CD4-positive, alpha-beta T cell treated with Interleukin-17A for 4 hours (primary cell): Measurements from ENCODE around the gene GPR32.
A peak's percentile ranks its signal among the peaks of the same experiment; 100 is the strongest.
"Not testable (repeated sequence)": the region's sequence is repeated elsewhere in the genome, so short reads cannot be mapped to it uniquely, and the experiment has no call there.

Experiments used
- DNase-seq: peaks from one replicate; pipeline ENCODE4 v3.0.0-alpha.2; 2020; ENCODE audit warnings: mixed read lengths

The GPR32 gene

GRCh38 chr19:50804420-50805272, 34.4 kb downstream of the GPR32 start:
- peak; percentile 98 for DNase-seq

DNA sequence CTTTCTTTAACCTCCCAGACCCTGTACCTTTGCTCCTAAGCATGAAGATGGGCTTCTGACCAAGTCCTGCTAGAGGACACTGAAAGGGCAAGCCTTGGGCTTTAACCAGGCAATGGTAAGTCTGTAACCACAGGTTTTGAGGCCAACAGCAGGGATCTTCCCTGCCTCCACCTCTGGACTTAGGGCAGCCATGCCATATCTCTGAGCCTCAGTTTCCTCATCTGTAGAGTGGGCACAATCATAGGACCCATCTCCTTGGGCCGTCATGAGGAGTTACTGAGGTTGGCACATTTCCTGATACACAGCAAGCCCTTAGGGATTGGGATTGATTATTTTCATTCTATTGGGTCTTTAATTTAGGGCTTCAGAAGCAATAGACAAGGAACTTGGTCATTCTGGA, 38.6 kb downstream of the GPR32 start:
- no peak for DNase-seq

- not testable (repeated sequence) for DNase-seq
Observed at GRCh38 chr19:50811622-50812238, 41.5 kb downstream of the GPR32 start.

DNA sequence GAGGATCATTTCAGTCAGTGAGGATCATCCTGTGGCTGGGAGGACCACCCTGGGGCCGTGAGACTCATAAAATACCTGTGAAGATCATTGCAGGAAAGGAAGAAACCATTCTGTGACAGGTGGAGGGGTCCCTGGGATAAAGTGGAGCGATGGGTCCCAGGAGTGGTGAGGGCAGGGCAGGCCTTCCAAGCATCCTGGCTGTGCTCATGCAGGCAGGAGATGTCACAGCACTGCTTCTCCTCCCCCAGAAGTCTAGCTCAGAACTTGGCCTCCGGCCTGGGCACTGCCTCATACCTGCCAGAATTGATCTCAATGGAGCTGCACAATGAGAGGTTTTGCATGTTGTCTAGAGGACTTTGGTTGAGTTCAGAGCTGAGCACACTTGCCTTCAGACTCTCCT, 42.2 kb downstream of the GPR32 start:
- no peak for DNase-seq

GRCh38 chr19:50814883-50815282, 44.6 kb downstream of the GPR32 start:
- DNase-seq = no peak

GRCh38 chr19:50815439-50815838, 45.2 kb downstream of the GPR32 start:
- no peak for DNase-seq

- DNase-seq = peak; percentile 49
Observed at GRCh38 chr19:50817941-50818858, 47.9 kb downstream of the GPR32 start.

DNA sequence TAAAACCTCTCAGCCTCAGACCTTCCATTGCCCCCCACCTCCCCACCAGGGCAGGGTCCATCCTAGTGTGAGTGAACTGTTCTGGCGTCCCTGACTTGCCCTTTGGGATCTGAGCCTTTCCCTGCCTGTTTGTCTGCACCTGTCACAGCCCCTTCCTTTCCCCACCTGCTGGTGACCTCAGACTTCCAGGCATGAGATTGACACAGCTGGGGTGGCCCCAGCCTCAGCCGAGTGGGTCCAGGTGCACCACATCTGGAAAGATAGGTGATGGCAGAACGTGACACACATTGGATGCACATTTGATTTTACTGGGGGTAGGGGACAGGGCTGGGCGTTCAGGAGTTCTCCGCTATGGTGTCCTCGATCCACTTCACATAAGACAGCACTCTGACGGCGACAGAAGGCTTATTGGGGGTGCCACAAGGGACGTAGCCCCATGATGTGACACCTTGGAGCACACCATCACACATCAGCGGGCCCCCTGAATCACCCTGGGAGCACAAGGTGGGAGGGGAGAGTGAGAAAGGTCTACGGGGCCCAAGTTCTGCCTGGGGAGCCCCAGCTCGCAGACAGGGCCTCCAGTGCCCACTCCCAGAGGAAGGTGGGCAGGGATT, 48.7 kb downstream of the GPR32 start:
- no peak for DNase-seq

DNA sequence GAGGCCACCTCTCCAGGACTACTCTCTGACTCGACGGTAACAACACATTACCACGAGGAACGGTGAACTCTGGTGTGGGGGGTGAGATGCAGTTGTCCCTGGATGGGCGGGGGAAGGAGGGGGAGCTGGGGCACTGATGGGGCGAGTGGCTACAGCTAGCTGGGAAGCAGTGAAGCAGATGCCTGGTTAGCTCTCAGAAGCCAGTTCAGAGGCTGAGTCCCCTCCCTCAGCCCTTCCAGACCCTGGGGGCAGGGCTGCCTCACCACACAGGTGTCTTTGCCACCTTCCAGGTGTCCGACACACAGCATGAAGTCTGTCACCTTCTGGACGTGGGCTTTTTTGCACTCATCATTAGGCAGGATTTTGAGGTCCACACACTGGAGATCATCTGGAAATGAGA, 49.4 kb downstream of the GPR32 start:
- no peak for DNase-seq

- no peak for DNase-seq
Observed at GRCh38 chr19:50820086-50820485, 49.8 kb downstream of the GPR32 start.

GRCh38 chr19:50820549-50821247, 50.4 kb downstream of the GPR32 start:
- no peak for DNase-seq

GRCh38 chr19:50821248-50821612, 51.0 kb downstream of the GPR32 start:
- no peak for DNase-seq
